ENCODE results near the gene DMD.
"Not testable (repeated sequence)": the region's sequence is repeated elsewhere in the genome, so short reads cannot be mapped to it uniquely, and the experiment has no call there.

The DMD gene

GRCh38 chrX:32026772-32027171 is 1184.6 kb downstream of the DMD start:
- DNase-seq (ENCODE audit: low read depth in 2 of 2), result no peak

- DNase-seq (ENCODE audit: low read depth in 2 of 2), result no peak
These were observed 1187.3 kb downstream of the DMD start for GRCh38 chrX:32024072-32024471.

GRCh38 chrX:32016195-32016594 is 1195.2 kb downstream of the DMD start:
- no peak for DNase-seq (ENCODE audit: low read depth in 2 of 2)

- DNase-seq (ENCODE audit: low read depth in 2 of 2), result no peak
These were observed 1200.4 kb downstream of the DMD start for GRCh38 chrX:32010948-32011347.

- DNase-seq (ENCODE audit: low read depth in 2 of 2), result no peak
These were observed 1201.1 kb downstream of the DMD start for GRCh38 chrX:32010212-32010611.

GRCh38 chrX:31993637-31994036 is 1217.7 kb downstream of the DMD start:
- DNase-seq (ENCODE audit: low read depth in 2 of 2), result no peak

GRCh38 chrX:31988975-31989374 is 1222.4 kb downstream of the DMD start:
- DNase-seq (ENCODE audit: low read depth in 2 of 2), result no peak

GRCh38 chrX:31981546-31982062 is 1229.7 kb downstream of the DMD start:
- no peak for DNase-seq (ENCODE audit: low read depth in 2 of 2)

GRCh38 chrX:31969714-31970113 is 1241.6 kb downstream of the DMD start:
- no peak for DNase-seq (ENCODE audit: low read depth in 2 of 2)

- no peak for DNase-seq (ENCODE audit: low read depth in 2 of 2)
These were observed 1249.1 kb downstream of the DMD start for GRCh38 chrX:31962256-31962655.

GRCh38 chrX:31934842-31935370 is 1276.4 kb downstream of the DMD start:
- DNase-seq (ENCODE audit: low read depth in 2 of 2), result no peak

- DNase-seq (ENCODE audit: low read depth in 2 of 2), result no peak
These were observed 1277.3 kb downstream of the DMD start for GRCh38 chrX:31934015-31934414.

- DNase-seq (ENCODE audit: low read depth in 2 of 2), result no peak
These were observed 1278.6 kb downstream of the DMD start for GRCh38 chrX:31932769-31933168.

GRCh38 chrX:31932320-31932719 is 1279.0 kb downstream of the DMD start:
- DNase-seq (ENCODE audit: low read depth in 2 of 2), result not testable (repeated sequence)

- no peak for DNase-seq (ENCODE audit: low read depth in 2 of 2)
These were observed 1280.1 kb downstream of the DMD start for GRCh38 chrX:31931225-31931624.

GRCh38 chrX:31929366-31929765 is 1282.0 kb downstream of the DMD start:
- no peak for DNase-seq (ENCODE audit: low read depth in 2 of 2)

- DNase-seq (ENCODE audit: low read depth in 2 of 2), result no peak
These were observed 1290.1 kb downstream of the DMD start for GRCh38 chrX:31921236-31921635.

- no peak for DNase-seq (ENCODE audit: low read depth in 2 of 2)
These were observed 1301.3 kb downstream of the DMD start for GRCh38 chrX:31909850-31910572.

GRCh38 chrX:31894152-31894551 is 1317.2 kb downstream of the DMD start:
- no peak for DNase-seq (ENCODE audit: low read depth in 2 of 2)

- no peak for DNase-seq (ENCODE audit: low read depth in 2 of 2)
These were observed 1317.8 kb downstream of the DMD start for GRCh38 chrX:31893525-31893924.

- DNase-seq (ENCODE audit: low read depth in 2 of 2), result no peak
These were observed 1322.3 kb downstream of the DMD start for GRCh38 chrX:31889088-31889487.

GRCh38 chrX:31884535-31884934 is 1326.8 kb downstream of the DMD start:
- DNase-seq (ENCODE audit: low read depth in 2 of 2), result no peak

GRCh38 chrX:31872007-31872406 is 1339.3 kb downstream of the DMD start:
- no peak for DNase-seq (ENCODE audit: low read depth in 2 of 2)

GRCh38 chrX:31870267-31870666 is 1341.1 kb downstream of the DMD start:
- no peak for DNase-seq (ENCODE audit: low read depth in 2 of 2)
